GM10847 (cell line): ENCODE results near the gene MYBL2.

ENCODE experiments used
- POLR2A ChIP-seq: IDR thresholded peaks from 2 replicates; pipeline ENCODE4 v1.6.1; 2011; ENCODE audit not compliant: insufficient read length; ENCODE audit errors: extremely low read depth

Gene MYBL2

DNA sequence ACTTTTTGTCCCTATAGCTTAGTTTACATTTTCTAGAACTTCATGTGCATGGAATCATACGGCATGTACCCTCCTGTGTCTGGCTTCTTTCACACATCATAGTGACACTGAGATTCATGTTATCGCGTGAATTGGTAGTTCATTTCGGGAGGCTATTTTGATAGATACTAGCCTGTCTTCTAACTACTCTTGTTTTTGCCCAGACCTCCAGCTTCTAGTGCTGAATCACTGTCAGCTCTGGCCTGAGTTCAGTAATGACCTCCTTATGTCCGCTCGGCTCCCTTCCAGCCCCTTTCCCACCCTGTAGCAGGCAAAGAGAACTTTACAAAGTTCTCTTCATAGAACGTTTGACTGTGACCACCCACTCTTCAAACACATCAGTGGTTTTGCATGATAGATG, 14.1 kb downstream of the MYBL2 start:
- TF ChIP-seq POLR2A = no peak

DNA sequence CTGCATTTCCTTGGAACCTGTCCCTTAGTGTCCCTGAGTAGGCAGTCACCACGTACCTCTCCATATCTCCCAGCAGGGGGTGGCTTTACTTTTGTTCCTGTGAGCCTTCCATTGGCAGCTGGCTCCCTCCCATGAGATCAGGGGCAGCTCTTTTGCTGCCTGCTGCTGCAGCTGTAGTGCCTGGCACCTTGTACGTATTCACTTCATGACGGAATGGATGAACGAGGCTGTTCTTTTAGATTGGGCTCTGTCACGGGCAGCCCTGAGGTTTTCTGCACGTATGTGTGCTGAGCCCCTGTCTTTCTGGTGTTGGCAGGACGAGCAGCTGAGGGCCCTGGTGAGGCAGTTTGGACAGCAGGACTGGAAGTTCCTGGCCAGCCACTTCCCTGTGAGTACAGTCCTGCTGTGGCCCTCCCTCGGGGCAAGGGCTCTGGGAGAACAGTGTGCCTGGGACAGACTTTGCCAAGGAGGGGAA, 14.6 kb downstream of the MYBL2 start:
- TF ChIP-seq POLR2A = no peak

DNA sequence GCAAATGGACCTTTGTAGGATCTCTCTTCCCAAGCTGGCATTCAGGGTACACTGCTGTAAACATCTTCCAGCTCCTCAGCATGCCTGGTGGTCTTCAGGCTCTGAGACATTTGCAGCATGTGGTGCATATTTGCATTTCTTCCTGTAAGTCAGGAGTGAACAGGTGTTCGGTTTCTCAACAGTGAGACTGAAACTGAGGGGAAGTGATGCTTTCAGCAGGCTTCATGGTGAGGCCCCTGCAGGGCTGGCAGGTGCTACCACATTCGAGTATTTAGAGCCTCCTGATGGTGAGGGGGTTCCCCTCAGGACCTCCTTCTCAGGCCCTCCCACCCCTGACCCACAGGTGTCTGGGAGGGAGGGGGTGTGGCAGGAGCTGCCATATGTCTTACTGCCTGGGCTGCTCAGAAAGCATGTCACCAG, 15.1 kb downstream of the MYBL2 start:
- no peak for TF ChIP-seq POLR2A

DNA sequence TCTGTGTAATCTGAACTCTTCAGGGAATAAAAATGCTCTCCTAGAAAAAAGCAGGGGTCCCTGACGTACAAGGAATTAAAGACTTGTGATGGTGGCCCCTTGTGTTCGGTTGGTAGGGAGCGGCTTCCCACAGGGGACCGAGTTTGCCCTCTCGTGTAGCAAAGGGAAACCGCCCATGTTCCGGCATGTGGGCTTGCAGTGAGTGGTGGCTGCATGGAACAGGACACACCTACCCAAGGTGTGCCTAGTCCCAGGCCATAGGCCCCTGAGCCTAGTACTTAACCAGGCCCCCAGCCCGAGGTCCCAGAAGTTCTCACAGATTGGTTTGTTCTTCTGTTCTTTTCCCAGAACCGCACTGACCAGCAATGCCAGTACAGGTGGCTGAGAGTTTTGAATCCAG, 15.5 kb downstream of the MYBL2 start:
- no peak for TF ChIP-seq POLR2A

DNA sequence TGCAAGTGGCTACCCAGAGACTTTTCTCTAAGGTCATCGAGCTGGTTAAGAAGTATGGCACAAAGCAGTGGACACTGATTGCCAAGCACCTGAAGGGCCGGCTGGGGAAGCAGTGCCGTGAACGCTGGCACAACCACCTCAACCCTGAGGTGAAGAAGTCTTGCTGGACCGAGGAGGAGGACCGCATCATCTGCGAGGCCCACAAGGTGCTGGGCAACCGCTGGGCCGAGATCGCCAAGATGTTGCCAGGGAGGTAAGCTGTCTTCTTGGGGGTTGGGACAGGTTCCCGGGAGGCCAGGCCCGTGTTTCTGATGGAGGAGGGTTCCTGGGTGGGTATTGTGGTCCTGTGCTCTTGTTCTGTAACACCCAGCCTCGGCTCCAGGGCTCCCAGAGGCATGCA, 19.9 kb downstream of the MYBL2 start:
- no peak for TF ChIP-seq POLR2A

DNA sequence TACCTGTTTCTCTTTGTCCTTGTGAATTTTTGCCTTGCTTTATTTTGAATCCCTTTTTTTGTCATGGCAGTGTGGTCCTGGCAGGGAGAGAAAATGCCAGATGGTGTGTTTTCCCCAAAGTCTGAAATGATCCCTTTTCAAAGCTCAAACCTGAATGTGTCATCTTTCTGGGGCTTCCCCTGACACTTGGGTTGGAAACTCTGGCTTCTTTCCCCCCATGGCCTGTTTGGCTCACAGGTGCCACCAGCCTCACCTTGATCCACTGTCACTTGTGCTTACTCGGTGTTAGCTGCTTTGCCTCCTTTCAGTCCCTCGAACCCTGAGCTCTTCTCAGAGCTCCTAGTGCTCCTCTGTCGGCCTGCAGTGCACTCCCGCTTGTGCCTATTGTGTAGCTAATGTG, 22.3 kb downstream of the MYBL2 start:
- no peak for TF ChIP-seq POLR2A

DNA sequence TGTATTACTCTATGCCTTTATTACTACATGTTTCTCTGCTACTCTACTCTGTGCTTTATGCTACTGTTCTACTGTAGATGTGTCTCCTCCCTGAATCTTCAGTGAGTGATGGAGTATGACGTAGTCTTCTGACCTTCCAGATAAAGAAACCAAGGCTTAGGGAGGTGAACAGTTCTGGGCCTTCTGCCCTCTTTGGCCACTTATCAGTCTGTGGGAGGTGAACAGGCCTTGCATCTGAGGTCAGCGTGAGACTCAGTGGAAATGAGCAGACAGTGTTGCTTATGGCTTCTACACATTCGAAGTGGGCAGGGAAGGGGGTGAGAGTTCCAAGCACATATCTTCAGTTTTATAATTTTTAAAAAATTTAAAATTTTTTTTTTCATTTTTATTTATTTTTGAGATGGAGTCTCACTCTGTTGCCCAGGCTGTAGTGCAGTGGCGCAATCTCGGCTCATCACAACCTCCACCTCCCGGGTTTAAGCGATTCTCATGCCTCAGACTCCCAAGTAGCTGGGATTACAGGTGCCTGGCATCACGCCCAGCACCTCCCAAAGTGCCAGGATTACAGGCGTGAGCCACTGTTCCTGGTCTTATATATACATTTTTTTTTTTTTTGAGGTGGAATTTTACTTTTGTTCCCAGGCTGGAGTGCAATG, 24.2 kb downstream of the MYBL2 start:
- TF ChIP-seq POLR2A = no peak

DNA sequence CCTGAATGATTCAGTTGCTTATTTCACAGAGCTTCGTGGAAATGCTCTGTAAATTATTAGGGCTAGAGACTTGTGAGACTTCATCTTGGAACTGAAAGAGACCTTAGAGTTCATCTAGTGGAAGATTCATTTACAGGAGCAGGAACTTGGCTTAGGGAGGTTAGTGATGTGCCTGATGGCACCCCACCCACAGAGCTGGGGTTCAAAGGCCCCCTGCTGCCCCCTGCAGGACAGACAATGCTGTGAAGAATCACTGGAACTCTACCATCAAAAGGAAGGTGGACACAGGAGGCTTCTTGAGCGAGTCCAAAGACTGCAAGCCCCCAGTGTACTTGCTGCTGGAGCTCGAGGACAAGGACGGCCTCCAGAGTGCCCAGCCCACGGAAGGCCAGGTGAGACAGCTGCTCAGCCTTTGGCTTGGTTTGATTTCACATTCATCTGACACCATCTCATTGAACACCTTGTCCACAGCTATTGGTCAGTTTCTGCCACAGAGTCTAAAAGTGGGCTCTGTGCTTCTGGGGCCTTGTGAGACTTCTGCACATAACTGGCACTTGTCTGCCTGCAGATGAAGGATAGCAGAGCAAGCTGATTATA, 25.1 kb downstream of the MYBL2 start:
- no peak for TF ChIP-seq POLR2A

DNA sequence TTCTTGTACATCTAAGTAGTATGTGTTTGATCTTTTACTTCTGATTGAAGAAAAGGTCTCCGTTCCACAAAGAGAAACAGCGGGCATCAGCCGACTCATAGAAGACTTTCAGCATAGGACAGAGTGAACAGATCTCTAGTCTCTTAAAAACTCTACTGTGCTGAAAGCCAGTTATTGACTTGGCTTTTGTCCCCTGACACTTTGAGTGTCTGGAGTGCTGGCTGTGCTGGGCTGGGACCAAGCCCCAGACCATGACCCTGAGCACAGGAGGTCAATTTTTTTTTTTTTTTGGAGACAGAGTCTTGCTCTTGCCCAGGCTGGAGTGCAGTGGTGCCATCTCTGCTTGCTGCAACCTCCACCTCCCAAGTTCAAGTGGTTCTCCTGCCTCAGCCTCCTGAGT, 27.8 kb downstream of the MYBL2 start:
- no peak for TF ChIP-seq POLR2A

DNA sequence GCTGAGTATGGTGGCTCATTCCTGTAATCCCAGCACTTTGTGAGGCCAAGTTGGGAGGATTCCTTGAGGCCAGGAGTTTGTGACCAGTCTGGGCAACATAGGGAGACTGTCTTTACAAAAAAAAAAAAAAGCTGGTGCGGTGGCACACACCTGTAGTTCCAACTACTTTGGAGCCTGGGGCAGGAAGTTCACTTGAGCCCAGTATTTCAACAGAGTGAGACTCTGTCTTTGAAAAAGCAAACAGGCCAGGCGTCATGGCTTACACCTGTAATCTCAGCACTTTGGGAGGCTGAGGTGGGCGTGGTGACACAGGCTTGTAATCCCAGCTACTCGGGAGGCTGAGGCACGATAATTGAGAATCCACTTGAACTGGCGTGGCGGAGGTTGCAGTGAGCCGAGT, 28.7 kb downstream of the MYBL2 start:
- no peak for TF ChIP-seq POLR2A

DNA sequence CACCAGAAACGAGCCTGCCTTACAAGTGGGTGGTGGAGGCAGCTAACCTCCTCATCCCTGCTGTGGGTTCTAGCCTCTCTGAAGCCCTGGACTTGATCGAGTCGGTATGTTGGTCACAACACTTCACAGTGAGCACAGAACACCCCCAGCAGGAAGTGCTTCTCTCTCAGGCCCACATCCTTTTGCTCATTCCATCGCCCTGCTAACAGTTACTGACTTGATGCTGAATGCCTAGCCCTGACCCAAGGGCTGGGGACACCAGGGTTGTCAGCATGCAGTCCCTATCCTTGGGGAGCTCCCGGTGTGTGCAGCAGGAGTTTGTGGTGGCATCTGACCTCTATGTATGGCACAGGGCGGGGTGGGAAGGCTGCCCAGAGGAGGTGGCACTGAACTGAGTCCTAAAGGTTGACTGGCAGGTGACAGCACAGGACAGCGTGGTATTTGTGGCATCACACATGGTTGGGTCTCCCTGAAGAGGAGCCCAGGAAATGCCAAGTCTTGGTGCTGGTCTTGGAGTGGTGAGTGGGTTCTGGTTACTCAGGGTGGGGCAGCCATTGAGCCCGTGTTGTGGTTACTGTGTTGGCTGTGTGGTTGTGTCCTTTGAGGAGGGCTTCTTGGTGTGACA, 33.1 kb downstream of the MYBL2 start:
- TF ChIP-seq POLR2A = no peak

DNA sequence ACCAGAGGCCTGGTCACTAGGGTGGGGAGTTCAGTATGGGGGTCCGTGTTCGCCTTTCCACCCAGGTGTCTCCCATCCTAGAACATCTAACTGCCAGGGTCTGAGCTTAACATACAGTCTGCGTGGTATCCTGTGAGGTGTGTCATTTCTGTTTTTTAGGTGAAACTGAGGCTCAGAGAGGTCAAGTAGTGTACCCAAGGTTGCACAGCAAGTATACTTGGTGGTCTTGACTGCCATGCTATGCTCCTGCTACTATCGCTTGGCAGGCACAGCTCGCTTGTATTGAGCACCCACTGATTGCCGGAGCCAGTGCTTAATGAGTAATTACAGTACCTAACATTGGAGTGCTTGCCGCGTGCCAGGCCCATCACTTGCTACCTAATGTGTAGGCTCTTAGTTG, 33.7 kb downstream of the MYBL2 start:
- TF ChIP-seq POLR2A = no peak

DNA sequence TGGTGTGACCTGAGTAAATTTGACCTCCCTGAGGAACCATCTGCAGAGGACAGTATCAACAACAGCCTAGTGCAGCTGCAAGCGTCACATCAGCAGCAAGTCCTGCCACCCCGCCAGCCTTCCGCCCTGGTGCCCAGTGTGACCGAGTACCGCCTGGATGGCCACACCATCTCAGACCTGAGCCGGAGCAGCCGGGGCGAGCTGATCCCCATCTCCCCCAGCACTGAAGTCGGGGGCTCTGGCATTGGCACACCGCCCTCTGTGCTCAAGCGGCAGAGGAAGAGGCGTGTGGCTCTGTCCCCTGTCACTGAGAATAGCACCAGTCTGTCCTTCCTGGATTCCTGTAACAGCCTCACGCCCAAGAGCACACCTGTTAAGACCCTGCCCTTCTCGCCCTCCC, 35.6 kb downstream of the MYBL2 start:
- no peak for TF ChIP-seq POLR2A

DNA sequence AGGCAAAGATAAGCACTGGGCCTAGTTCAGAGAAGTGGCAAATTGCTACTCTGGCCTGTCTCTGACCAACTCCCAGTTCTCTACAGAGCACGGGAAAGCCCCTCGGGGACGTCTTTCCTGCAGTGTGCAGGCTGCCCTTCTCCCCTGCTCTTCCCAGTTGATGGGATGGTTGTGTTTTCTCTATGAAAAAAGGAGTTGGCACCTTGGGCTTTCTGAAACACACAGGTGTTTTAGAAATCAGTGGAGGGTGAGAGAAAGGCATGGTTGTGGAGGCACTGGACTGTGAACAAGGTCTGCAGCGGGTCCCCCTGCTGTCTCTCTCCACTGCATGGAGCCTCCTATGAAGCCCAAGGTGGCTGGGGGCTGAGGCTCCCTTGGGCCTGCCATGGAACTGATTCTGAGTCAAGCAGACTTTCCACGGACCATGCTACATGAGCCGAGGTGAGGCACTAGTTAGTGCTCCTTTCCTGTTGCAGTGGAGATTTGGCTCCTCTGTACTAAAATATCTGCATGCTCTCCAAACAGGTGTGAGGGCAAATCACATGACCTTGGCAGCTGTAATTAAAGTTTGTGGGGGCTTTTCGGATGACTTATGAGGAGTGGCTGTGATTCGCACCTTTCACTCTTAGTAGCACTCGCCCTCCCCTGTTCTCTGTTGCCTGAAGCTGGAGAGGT, 43.6 kb downstream of the MYBL2 start:
- no peak for TF ChIP-seq POLR2A

DNA sequence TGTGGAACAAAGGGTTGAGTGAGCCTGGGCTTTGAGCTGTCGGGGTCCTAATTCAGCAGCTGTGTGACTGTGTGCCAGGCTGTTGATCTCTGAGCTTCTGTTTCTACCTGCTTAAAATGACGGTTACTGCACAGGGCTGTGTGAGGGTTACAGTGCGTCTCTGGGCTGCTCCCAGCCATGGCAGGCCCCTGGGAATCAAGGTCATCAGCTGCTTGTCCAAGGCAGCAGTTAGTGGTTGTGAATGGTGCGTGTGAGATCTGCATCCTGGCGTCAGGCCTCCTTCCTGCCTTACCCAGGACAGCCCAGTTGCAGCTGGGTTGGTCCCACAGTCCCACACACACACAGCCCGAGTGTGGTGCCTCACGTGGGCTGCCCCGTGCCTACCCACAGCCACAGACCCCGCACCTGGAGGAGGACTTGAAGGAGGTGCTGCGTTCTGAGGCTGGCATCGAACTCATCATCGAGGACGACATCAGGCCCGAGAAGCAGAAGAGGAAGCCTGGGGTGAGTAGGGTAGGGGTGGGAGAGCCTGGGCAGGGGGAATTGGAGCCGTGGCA, 44.3 kb downstream of the MYBL2 start:
- no peak for TF ChIP-seq POLR2A

DNA sequence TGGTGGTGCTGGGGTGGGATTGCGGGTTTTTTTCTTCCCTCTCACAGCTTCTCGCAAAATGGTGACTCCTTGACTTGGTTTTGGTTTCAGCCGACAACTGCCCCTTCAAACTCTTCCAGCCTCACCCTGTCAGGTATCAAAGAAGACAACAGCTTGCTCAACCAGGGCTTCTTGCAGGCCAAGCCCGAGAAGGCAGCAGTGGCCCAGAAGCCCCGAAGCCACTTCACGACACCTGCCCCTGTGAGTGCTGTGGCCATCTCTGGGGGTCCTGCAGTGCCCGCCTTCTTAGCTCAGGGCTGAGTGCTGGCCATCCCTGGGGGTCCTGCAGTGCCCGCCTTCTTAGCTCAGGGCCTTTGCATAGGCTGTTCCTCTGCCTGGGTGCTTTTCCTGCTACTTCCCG, 48.1 kb downstream of the MYBL2 start:
- TF ChIP-seq POLR2A = no peak
